ENCODE measurements around the gene PGA5.
A peak's percentile ranks its signal among the peaks of the same experiment; 100 is the strongest.

Gene PGA5

GRCh38 chr11:61258546-61258945 is 17.6 kb downstream of the PGA5 start:
- no peak overlapping the region for H3K4me3 ChIP-seq (ENCODE audit: low read length)
- TF ChIP-seq, protein P1, sequence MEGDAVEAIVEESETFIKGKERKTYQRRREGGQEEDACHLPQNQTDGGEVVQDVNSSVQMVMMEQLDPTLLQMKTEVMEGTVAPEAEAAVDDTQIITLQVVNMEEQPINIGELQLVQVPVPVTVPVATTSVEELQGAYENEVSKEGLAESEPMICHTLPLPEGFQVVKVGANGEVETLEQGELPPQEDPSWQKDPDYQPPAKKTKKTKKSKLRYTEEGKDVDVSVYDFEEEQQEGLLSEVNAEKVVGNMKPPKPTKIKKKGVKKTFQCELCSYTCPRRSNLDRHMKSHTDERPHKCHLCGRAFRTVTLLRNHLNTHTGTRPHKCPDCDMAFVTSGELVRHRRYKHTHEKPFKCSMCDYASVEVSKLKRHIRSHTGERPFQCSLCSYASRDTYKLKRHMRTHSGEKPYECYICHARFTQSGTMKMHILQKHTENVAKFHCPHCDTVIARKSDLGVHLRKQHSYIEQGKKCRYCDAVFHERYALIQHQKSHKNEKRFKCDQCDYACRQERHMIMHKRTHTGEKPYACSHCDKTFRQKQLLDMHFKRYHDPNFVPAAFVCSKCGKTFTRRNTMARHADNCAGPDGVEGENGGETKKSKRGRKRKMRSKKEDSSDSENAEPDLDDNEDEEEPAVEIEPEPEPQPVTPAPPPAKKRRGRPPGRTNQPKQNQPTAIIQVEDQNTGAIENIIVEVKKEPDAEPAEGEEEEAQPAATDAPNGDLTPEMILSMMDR (conservative IDR thresholded peaks at IDR 0.05; ENCODE audit: low read depth, low read length): no peak
- DNase-seq (ENCODE audit: low read depth): no peak

DNA sequence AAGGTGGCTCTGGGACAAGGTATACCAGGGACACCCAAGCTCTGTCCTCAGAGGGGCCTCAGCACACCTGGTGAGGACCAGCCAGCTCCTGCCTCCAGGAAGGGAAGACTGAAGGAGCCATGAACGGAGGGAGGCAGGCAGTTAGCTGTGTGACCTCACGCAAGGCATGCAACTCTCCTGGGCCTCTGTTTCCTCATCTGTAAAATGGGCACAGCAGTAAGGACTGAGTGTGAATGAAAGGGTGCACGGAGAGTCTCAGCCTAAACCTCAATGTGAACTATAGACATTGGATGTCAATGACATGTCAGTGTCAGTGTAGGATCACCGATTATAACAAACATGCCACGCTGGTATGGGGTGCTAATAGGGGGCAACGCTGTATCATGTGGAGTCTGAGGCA is 18.4 kb downstream of the PGA5 start:
- no peak overlapping the region for H3K4me3 ChIP-seq (ENCODE audit: low read length)
- no peak for DNase-seq (ENCODE audit: low read depth)
- TF ChIP-seq, protein P1 (conservative IDR thresholded peaks at IDR 0.05; ENCODE audit: low read depth, low read length): no peak

DNA sequence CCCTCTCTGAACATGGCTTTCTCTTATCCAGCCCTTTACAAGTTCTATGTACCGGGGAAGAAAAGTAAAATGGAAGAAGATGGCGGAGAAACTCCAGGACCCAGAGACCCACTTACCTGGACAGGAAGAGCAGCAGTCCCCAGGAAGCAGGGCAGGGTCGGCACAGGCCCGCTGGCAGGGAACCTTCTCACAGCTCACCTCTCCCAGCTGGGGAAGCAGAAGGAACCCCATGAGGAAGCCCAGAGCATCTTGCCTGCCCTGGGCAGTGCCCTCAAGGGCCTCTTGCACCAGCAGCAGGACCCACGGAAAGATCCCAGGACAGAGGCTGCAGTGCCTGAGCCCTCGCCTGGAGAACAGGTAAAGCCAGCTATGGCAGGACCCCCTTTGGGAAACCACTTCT is 23.4 kb downstream of the PGA5 start:
- TF ChIP-seq, protein P1 (conservative IDR thresholded peaks at IDR 0.05; ENCODE audit: low read depth, low read length): no peak
- H3K4me3 ChIP-seq (ENCODE audit: low read length): no peak overlapping the region
- no peak for DNase-seq (ENCODE audit: low read depth)

- no peak overlapping the region for H3K4me3 ChIP-seq (ENCODE audit: low read length)
- no peak for DNase-seq (ENCODE audit: low read depth)
- TF ChIP-seq, protein P1 (conservative IDR thresholded peaks at IDR 0.05; ENCODE audit: low read depth, low read length): no peak
Observed at GRCh38 chr11:61264795-61265194, 23.8 kb downstream of the PGA5 start.

- DNase-seq (ENCODE audit: low read depth): no peak
- TF ChIP-seq, protein P1 (conservative IDR thresholded peaks at IDR 0.05; ENCODE audit: low read depth, low read length): no peak
- no peak overlapping the region for H3K4me3 ChIP-seq (ENCODE audit: low read length)
Observed at GRCh38 chr11:61265357-61265756, 24.4 kb downstream of the PGA5 start.

GRCh38 chr11:61266602-61267001 is 25.6 kb downstream of the PGA5 start:
- no peak overlapping the region for H3K4me3 ChIP-seq (ENCODE audit: low read length)
- TF ChIP-seq, protein P1 (conservative IDR thresholded peaks at IDR 0.05; ENCODE audit: low read depth, low read length): no peak
- peak; percentile 33 for DNase-seq (ENCODE audit: low read depth)

DNA sequence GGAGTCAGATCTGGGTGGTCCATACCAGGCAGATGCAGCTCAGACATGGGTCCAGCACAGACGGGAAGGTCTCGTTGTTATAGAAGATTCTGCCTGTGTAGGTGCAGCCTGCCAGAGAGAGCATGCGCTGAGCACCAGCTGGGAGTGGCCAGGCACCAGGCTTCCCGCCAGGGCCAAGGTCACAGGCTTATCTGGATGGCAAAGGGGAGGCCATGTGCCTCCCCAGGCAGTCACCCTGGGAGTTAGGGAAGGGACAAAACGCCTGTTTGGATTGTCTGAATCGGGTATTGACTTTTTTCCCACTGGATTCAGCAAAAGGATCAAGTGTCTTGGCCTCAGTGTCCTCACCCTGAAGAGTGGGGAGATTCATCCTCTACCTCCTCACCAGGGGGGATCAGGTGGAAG is 26.5 kb downstream of the PGA5 start:
- H3K4me3 ChIP-seq (ENCODE audit: low read length): no peak overlapping the region
- TF ChIP-seq, protein P1 (conservative IDR thresholded peaks at IDR 0.05; ENCODE audit: low read depth, low read length): no peak
- no peak for DNase-seq (ENCODE audit: low read depth)
